ENCODE results near the gene SPRR2A. TPM values are rescaled to one million over a fixed set of nuclear protein-coding genes. Genes with fewer than 3 reads are reported as not detected.

The SPRR2A gene
- total and polyA plus RNA-seq, 4 donors: 0.82 to 4.5 TPM; not detected in 2

DNA sequence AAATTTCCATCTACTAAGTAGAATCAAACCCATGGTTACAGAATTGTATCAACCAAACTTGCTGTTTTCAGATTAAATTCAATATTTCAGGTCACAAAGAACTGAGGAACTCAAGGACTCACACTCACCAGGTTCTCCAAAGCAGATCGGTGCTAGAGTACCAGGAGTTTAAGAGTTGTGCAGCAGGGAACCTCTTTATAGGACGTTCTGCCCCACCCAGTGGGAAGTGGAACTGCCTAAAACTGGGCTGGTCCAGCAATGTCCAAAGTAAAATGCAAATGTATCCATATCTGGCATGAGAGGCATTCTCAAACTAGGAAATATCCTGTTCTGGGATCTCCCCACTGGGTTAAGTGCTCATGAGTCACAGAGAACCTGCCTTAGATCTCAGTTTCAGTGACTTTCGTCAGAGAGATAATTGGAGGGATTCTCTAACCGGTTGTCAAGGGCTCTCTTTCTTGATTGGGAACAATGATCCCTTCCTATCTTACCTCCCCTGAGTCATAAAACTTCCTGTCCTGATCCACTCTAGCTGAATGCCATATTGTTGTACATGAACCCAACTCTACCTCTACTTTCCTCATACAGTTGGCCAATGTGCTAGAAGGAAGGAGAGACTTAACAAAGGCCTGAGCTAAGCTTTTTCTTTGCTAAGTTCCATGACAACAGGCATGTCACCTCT lies 16.2 kb downstream of the SPRR2A start, which contains the start of gene SPRR2D:
Gene SPRR2D (minus strand): TSS at position 171 of the 682 bp plus-strand sequence. CDS start 774 bp downstream, outside the sequence.
- Histone ChIP-seq H3K4me1 (ENCODE audit: control insufficient read depth in 5 of 5, insufficient read depth in 5 of 5, low read length in 5 of 5) (no peaks in the 10 kb centered on the region), H3K27ac (ENCODE audit: low read depth in 1 of 2, low read length in 1 of 2) (no peak within 1 kb of the TSS), H3K27me3 (ENCODE audit: control insufficient read depth in 3 of 3, insufficient read depth in 3 of 3, low read length in 2 of 3) (no peaks in the 10 kb centered on the region), H3K4me3 (no peak within 1 kb of the TSS), H3K36me3 (ENCODE audit: control insufficient read depth in 4 of 4, insufficient read depth in 4 of 4, low read length in 4 of 4) (no peaks in the 10 kb centered on the region), H3K9ac (ENCODE audit: insufficient read depth in 1 of 2, low read length in 2 of 2) (no peak within 1 kb of the TSS), H3K9me3 (ENCODE audit: control insufficient read depth in 4 of 4, insufficient read depth in 3 of 4, low read length in 3 of 4) (peaks cover 0 to 5% (median 0%) of the 10 kb centered on the region in 4 donors)
- DNase-seq (no peak), ATAC-seq (ENCODE audit: insufficient read depth, low FRiP score) (no peak)
- TF ChIP-seq, protein P1, sequence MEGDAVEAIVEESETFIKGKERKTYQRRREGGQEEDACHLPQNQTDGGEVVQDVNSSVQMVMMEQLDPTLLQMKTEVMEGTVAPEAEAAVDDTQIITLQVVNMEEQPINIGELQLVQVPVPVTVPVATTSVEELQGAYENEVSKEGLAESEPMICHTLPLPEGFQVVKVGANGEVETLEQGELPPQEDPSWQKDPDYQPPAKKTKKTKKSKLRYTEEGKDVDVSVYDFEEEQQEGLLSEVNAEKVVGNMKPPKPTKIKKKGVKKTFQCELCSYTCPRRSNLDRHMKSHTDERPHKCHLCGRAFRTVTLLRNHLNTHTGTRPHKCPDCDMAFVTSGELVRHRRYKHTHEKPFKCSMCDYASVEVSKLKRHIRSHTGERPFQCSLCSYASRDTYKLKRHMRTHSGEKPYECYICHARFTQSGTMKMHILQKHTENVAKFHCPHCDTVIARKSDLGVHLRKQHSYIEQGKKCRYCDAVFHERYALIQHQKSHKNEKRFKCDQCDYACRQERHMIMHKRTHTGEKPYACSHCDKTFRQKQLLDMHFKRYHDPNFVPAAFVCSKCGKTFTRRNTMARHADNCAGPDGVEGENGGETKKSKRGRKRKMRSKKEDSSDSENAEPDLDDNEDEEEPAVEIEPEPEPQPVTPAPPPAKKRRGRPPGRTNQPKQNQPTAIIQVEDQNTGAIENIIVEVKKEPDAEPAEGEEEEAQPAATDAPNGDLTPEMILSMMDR (IDR thresholded peaks at IDR 0.05; ENCODE audit: control extremely low read depth, extremely low read depth): no peak
- 58 to 72% methylated on average over 4 of the region's 4 CpGs for WGBS, 2 donors

DNA sequence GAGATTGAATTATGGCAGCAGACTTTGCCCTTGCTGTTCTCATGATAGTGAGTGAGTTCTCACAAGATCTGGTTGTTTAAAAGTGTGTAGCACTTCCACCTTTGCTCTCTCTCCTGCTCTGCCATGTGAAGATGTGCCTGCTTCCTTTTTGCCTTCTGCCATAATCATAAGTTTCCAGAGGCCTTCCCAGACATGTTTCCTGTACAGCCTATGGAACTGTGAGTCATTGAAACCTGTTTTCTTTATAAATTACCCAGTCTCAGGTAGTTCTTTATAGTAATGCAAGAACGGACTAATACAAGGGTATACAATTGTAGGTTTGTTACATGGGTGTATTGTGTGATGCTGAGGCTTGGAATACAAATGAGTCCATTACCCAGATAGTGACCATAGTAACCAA lies 22.1 kb downstream of the SPRR2A start:
- TF ChIP-seq, protein P1 (IDR thresholded peaks at IDR 0.05; ENCODE audit: control extremely low read depth, extremely low read depth): no peak
- Histone ChIP-seq H3K4me3 (no peak overlapping the region), H3K4me1 (ENCODE audit: control insufficient read depth in 5 of 5, insufficient read depth in 5 of 5, low read length in 5 of 5) (no peaks in the 10 kb centered on the region), H3K27ac (ENCODE audit: low read depth in 1 of 2, low read length in 1 of 2) (no peak overlapping the region), H3K9me3 (ENCODE audit: control insufficient read depth in 4 of 4, insufficient read depth in 3 of 4, low read length in 3 of 4) (no peaks in the 10 kb centered on the region), H3K27me3 (ENCODE audit: control insufficient read depth in 3 of 3, insufficient read depth in 3 of 3, low read length in 2 of 3) (no peaks in the 10 kb centered on the region), H3K36me3 (ENCODE audit: control insufficient read depth in 4 of 4, insufficient read depth in 4 of 4, low read length in 4 of 4) (no peaks in the 10 kb centered on the region), H3K9ac (ENCODE audit: insufficient read depth in 1 of 2, low read length in 2 of 2) (no peak overlapping the region)
- ATAC-seq (ENCODE audit: insufficient read depth, low FRiP score): no peak
- 81 to 84% methylated on average over 1 of the region's 1 CpG for WGBS, 2 donors
- DNase-seq: no peak

DNA sequence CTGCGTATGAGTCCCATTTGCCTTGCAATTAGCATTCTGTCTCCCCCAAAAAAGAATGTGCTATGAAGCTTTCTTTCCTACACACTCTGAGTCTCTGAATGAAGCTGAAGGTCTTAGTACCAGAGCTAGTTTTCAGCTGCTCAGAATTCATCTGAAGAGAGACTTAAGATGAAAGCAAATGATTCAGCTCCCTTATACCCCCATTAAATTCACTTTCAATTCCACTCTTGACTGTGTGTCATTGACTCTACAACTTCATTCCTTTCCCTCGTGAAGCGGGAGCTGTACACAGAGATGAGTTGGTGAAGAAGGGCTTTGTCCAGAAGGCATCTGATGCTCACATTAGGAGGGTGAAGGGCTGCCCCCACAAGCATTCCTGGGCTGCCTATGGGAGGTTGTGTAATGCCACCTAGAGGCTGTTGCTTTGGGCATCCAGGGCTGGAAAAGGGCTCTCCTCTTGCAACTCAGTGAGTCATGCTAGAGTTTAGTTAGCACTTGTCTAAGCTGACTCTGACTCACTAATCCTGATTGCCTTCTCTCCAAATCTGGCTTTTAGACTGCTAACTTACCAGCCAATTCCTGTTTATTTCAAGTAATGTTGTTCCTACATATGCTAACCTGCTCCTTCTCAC lies 24.5 kb downstream of the SPRR2A start:
- Histone ChIP-seq H3K36me3 (ENCODE audit: control insufficient read depth in 4 of 4, insufficient read depth in 4 of 4, low read length in 4 of 4) (no peaks in the 10 kb centered on the region), H3K4me1 (ENCODE audit: control insufficient read depth in 5 of 5, insufficient read depth in 5 of 5, low read length in 5 of 5) (no peaks in the 10 kb centered on the region), H3K4me3 (no peak overlapping the region), H3K9me3 (ENCODE audit: control insufficient read depth in 4 of 4, insufficient read depth in 3 of 4, low read length in 3 of 4) (peaks cover 0 to 3% (median 0%) of the 10 kb centered on the region in 4 donors), H3K27me3 (ENCODE audit: control insufficient read depth in 3 of 3, insufficient read depth in 3 of 3, low read length in 2 of 3) (no peaks in the 10 kb centered on the region), H3K9ac (ENCODE audit: insufficient read depth in 1 of 2, low read length in 2 of 2) (no peak overlapping the region), H3K27ac (ENCODE audit: low read depth in 1 of 2, low read length in 1 of 2) (no peak overlapping the region)
- 29 to 48% methylated on average over 3 of the region's 3 CpGs for WGBS, 2 donors
- DNase-seq (peak in 1 of 3 donors; percentile 0), ATAC-seq (ENCODE audit: insufficient read depth, low FRiP score) (peak; percentile 53)
- TF ChIP-seq, protein P1 (IDR thresholded peaks at IDR 0.05; ENCODE audit: control extremely low read depth, extremely low read depth): no peak
